ENCODE data around the gene ZNF892. TPM values are rescaled to one million over a fixed set of nuclear protein-coding genes. Genes with fewer than 3 reads are reported as not detected.
A peak's percentile ranks its signal among the peaks of the same experiment; 100 is the strongest.
"Not testable (repeated sequence)": the region's sequence is repeated elsewhere in the genome, so short reads cannot be mapped to it uniquely, and the experiment has no call there.

Gene ZNF892
- total RNA-seq, 1 donor from 2014 or later = 6.7 TPM

- no peak for TF ChIP-seq CTCF (IDR thresholded peaks at IDR 0.05; ENCODE audit: insufficient read depth, low read length, poor library complexity, severe bottlenecking)
- DNase-seq (ENCODE audit: low read depth) = no peak
- peaks cover 3% of the 10 kb centered on the region for H3K36me3 ChIP-seq (ENCODE audit: control insufficient read depth, insufficient read depth, low read length)
- H3K4me3 ChIP-seq (ENCODE audit: low read depth, low read length) = no peak overlapping the region
- no peaks in the 10 kb centered on the region for H3K27me3 ChIP-seq (ENCODE audit: control insufficient read depth, insufficient read depth, low read length)
Observed at GRCh38 chr2:95181774-95182173, 25.5 kb upstream of the ZNF892 start.

GRCh38 chr2:95185197-95185596, 22.1 kb upstream of the ZNF892 start:
- H3K27me3 ChIP-seq (ENCODE audit: control insufficient read depth, insufficient read depth, low read length) = no peaks in the 10 kb centered on the region
- DNase-seq (ENCODE audit: low read depth) = no peak
- TF ChIP-seq CTCF (IDR thresholded peaks at IDR 0.05; ENCODE audit: insufficient read depth, low read length, poor library complexity, severe bottlenecking) = no peak
- no peak overlapping the region for H3K4me3 ChIP-seq (ENCODE audit: low read depth, low read length)
- peaks cover 3% of the 10 kb centered on the region for H3K36me3 ChIP-seq (ENCODE audit: control insufficient read depth, insufficient read depth, low read length)

- Histone ChIP-seq H3K27me3 (ENCODE audit: control insufficient read depth, insufficient read depth, low read length) (no peaks in the 10 kb centered on the region), H3K36me3 (ENCODE audit: control insufficient read depth, insufficient read depth, low read length) (peaks cover 3% of the 10 kb centered on the region), H3K4me3 (ENCODE audit: low read depth, low read length) (no peak overlapping the region)
- TF ChIP-seq CTCF (IDR thresholded peaks at IDR 0.05; ENCODE audit: insufficient read depth, low read length, poor library complexity, severe bottlenecking) = no peak
- DNase-seq (ENCODE audit: low read depth) = no peak
Observed at GRCh38 chr2:95185973-95186372, 21.3 kb upstream of the ZNF892 start.

- H3K4me3 ChIP-seq (ENCODE audit: low read depth, low read length); H3K36me3 ChIP-seq (ENCODE audit: control insufficient read depth, insufficient read depth, low read length); DNase-seq (ENCODE audit: low read depth); H3K27me3 ChIP-seq (ENCODE audit: control insufficient read depth, insufficient read depth, low read length): not testable (repeated sequence)
- peak; percentile 53 for TF ChIP-seq CTCF (IDR thresholded peaks at IDR 0.05; ENCODE audit: insufficient read depth, low read length, poor library complexity, severe bottlenecking)
Observed at GRCh38 chr2:95192956-95193355, 14.4 kb upstream of the ZNF892 start.

- no peak for DNase-seq (ENCODE audit: low read depth)
- TF ChIP-seq CTCF (IDR thresholded peaks at IDR 0.05; ENCODE audit: insufficient read depth, low read length, poor library complexity, severe bottlenecking) = no peak
- Histone ChIP-seq H3K4me3 (ENCODE audit: low read depth, low read length) (no peak overlapping the region), H3K36me3 (ENCODE audit: control insufficient read depth, insufficient read depth, low read length) (no peaks in the 10 kb centered on the region), H3K27me3 (ENCODE audit: control insufficient read depth, insufficient read depth, low read length) (no peaks in the 10 kb centered on the region)
Observed at GRCh38 chr2:95203911-95204310, 3.4 kb upstream of the ZNF892 start.

GRCh38 chr2:95204396-95204795, 2.9 kb upstream of the ZNF892 start:
- H3K36me3 ChIP-seq (ENCODE audit: control insufficient read depth, insufficient read depth, low read length) = no peaks in the 10 kb centered on the region
- no peak for TF ChIP-seq CTCF (IDR thresholded peaks at IDR 0.05; ENCODE audit: insufficient read depth, low read length, poor library complexity, severe bottlenecking)
- no peak overlapping the region for H3K4me3 ChIP-seq (ENCODE audit: low read depth, low read length)
- H3K27me3 ChIP-seq (ENCODE audit: control insufficient read depth, insufficient read depth, low read length) = no peaks in the 10 kb centered on the region
- DNase-seq (ENCODE audit: low read depth) = no peak

Measured in kidney epithelial cell (primary cell).